PC-9 (cell line): Measurements from ENCODE around the gene IL1RL2.

Experiments used
- CTCF ChIP-seq: fragments of 200-600 bp; sonication (generic); conservative IDR thresholded peaks from 2 replicates; pipeline ENCODE4 v1.6.1; 2017; ENCODE audit warnings: mixed run types, antibody characterized with exemption, mild to moderate bottlenecking, moderate library complexity
- EZH2 ChIP-seq: fragments of 200-600 bp; sonication (generic); IDR thresholded peaks from 2 replicates; pipeline ENCODE4 v1.8.0; 2017; ENCODE audit warnings: antibody characterized with exemption, low read depth

GRCh38 chr2:102267774-102268173 is 81.0 kb downstream of the IL1RL2 start:
- no peak for TF ChIP-seq CTCF
- no peak for TF ChIP-seq EZH2
